K562 treated with DMSO at 1 percent for 4 hours (cell line): ENCODE data around the gene GOLGA5. TPM values are rescaled to one million over a fixed set of nuclear protein-coding genes. Genes with fewer than 3 reads are reported as not detected.

Source experiments
- total RNA-seq: library from RNA; unstranded; fragments of 300-600 nt; gene quantifications from 2 replicates; pipeline ENCODE4 v1.2.3, GENCODE V29; 2022; ENCODE audit not compliant: insufficient read depth

The GOLGA5 gene, protein sequence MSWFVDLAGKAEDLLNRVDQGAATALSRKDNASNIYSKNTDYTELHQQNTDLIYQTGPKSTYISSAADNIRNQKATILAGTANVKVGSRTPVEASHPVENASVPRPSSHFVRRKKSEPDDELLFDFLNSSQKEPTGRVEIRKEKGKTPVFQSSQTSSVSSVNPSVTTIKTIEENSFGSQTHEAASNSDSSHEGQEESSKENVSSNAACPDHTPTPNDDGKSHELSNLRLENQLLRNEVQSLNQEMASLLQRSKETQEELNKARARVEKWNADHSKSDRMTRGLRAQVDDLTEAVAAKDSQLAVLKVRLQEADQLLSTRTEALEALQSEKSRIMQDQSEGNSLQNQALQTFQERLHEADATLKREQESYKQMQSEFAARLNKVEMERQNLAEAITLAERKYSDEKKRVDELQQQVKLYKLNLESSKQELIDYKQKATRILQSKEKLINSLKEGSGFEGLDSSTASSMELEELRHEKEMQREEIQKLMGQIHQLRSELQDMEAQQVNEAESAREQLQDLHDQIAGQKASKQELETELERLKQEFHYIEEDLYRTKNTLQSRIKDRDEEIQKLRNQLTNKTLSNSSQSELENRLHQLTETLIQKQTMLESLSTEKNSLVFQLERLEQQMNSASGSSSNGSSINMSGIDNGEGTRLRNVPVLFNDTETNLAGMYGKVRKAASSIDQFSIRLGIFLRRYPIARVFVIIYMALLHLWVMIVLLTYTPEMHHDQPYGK
- 12.8 and 16.1 TPM in 2 replicates for total RNA-seq

DNA sequence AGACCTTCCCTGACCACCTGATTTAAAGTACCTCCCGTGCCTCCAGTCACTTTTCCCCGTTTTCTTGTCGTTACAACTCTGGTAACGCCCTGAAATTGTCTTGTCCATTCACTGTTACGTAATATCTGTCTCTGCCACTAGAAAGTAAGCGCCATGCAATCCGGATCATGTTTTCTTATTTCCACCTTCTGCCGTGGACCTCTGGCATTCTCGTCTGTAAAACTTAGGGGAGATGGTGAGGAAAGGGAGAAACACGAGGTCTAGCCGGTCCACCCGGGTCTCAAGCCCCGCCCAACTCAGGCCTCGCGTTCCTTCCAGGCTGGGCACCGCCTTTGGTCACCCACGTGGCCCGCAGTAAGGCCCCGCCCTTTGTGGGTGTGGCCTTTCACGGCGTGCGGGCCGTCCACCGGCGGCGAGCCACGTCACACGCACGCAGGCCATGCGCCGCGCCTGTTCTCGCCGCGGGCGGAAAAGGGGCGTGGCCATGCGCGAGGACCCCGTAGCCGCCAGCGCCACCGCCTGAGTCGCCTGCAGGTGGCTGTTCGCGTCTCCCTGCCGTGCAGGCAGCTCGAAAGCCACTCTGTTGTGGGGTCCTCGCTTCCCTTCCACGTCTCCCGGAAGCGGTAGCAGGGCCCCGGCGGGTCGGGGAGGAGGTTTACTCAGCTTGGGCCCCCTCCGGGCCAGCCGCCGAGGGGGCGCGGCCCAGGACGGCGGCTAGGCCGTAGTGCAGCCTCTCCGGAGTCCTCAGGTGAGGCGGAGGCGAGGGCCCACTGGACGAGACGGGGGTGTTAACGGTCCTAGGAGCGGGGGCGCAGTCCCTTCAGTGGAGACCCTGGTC, at the start of gene GOLGA5:
GOLGA5 (plus strand) TSS at position 597 of the 838 bp plus-strand sequence. CDS start 3,133 bp downstream, outside the sequence.

DNA sequence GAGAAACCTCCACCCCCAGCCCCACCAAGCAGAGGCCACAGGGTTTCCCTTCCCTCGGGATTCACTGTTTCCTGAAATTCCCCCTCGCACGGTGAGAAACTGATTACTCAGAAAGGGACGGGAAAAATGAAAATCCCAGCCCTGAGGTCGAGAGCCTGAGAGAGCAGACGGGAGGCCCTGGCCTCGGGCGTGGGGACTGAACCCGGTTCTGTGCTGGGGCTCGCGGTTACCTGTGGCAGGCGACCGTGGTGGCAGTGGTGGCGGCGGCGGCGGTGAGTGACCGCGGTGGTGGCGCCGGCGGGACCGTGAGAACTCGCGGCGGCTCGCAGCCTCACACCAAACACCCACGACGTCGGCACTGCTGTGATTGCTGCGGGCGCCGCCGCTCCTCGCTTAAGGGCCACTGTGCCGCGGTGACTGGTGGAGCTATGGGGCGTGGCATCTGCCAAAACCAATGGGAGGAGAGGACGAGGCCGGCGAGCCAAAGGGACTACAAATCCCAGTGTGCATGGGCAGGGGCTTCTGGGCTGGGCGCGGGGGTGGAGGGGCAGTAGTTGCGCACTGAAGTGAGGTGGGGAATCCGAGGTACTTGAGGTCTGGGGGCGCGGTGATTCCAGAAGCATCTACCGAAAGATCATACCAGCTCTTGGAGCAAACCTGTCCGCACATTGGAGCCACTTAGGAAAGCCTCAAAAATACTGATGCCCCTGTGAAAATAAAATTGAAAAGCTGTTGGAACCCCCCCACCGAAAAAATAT, 45.7 kb upstream of the GOLGA5 start, which contains the start of gene LGMN:
LGMN (minus strand) TSS at position 369 of the 758 bp plus-strand sequence. CDS start 15,841 bp downstream, outside the sequence.

Other genes with a start within 250 kb of the GOLGA5 start
- gene LGMN, start 45.7 kb upstream of the GOLGA5 start, total RNA-seq, result 6.4 and 9.7 TPM in 2 replicates
- gene CHGA, start 128.8 kb downstream of the GOLGA5 start, total RNA-seq, result not detected in 2 replicates